Psoas muscle (tissue), 8 donors: ENCODE data around the gene SDR9C7. TPM values are rescaled to one million over a fixed set of nuclear protein-coding genes. Genes with fewer than 3 reads are reported as not detected.
"Not testable (repeated sequence)": the region's sequence is repeated elsewhere in the genome, so short reads cannot be mapped to it uniquely, and the experiment has no call there.

ENCODE experiments used
- ATAC-seq, 4 donors: fragments of 200-7000 bp; cut with Tn5 transposase; one replicate each; pipeline ENCODE4 v1.9.1; 2020; ENCODE audit warnings: moderate library complexity in 3 of 4, mild to moderate bottlenecking in 2 of 4
- DNase-seq, 2 donors: peaks; one replicate each; pipeline ENCODE4 v3.0.0-alpha.2; 2020
- H3K27ac ChIP-seq: fragments of 200-600 bp; one replicate; pipeline ENCODE4 v1.8.0; 2022
- H3K27me3 ChIP-seq, 3 donors: fragments of 200-600 bp in 1 of 3; one replicate each; pipeline versions ENCODE4 v1.6.1 to v1.8.0; 2013 to 2022; ENCODE audit warnings: low read length in 2 of 3, mild to moderate bottlenecking in 2 of 3, moderate library complexity in 1 of 3; ENCODE audit not compliant: insufficient read depth in 3 of 3
- H3K36me3 ChIP-seq, 2 donors: fragments of 200-600 bp in 1 of 2; one replicate each; pipeline versions ENCODE4 v1.6.1 to v1.8.0; 2013 to 2022; ENCODE audit warnings: low read depth in 1 of 2, mild to moderate bottlenecking in 1 of 2, moderate library complexity in 1 of 2; ENCODE audit not compliant: insufficient read depth in 1 of 2
- H3K4me1 ChIP-seq: fragments of 200-600 bp; one replicate; pipeline ENCODE4 v1.8.0; 2022
- H3K4me3 ChIP-seq: fragments of 200-600 bp; one replicate; pipeline ENCODE4 v1.8.0; 2022; ENCODE audit warnings: mild to moderate bottlenecking
- H3K9me3 ChIP-seq: fragments of 200-600 bp; one replicate; pipeline ENCODE4 v1.8.0; 2022
- CTCF ChIP-seq: fragments of 200-600 bp; IDR thresholded peaks from one replicate; pipeline ENCODE4 v1.8.0; 2022; ENCODE audit warnings: antibody characterized with exemption
- WGBS, 3 donors: extraction: QIAGEN DNeasy Blood & Tissue Kit; methylation state at CpG; one replicate each; pipeline versions ENCODE4 v1.1.6 to v1.1.7; 2013; 5-methylcytosine and 5-hydroxymethylcytosine counted together
- intact Hi-C, 2 donors: fragments of 100-400 bp; cut with DNase I; formaldehyde crosslinking; loops; one replicate each; pipeline versions ENCODE4 v1.11.0 to v1.14.2; 2022
- long read RNA-seq, 2 donors: library from polyadenylated mRNA; unstranded; transcript quantifications; one replicate each; pipeline ENCODE4 v2.0.0, GENCODE V29; 2021
- polyA plus RNA-seq, 3 donors: library from polyadenylated mRNA; stranded (reverse); fragments of 200-250 nt; gene quantifications; one replicate each; pipeline ENCODE4 v1.2.3, GENCODE V29; 2013
- total RNA-seq, 4 donors: library from RNA; stranded (reverse); fragmentation: NEBNext Ultra II Directional in 2 of 4; extraction: Animal tissue kit (Norgen Biotek cat#: 25700) in 2 of 4; gene quantifications; one replicate each; pipeline versions ENCODE4 v1.2.1 to v1.2.4, GENCODE V29; 2021 to 2023
- donor health status: healthy with polysubstance abuse.
- donor health status: DM: no; HTN: no; CAD: no; lungs with moderate emphysema.
- donor health status: Bipolar disorder and iron deficiency.
- donor health status: healthy.
- donor health status: DM: yes; HTN: yes; CAD: no.
- donor health status: DM: no; HTN: no; CAD: no.
- donor health status: DM: no; HTN: no; CAD: no.
- donor health status: DM: yes; HTN: yes; CAD: no.

The SDR9C7 gene
- total RNA-seq, result under 1 TPM in 3 of 4 donors, not detected in 1; 0.13 to 0.97 (median 0.69) TPM
- polyA plus RNA-seq, result under 1 TPM; 0.07 to 0.23 (median 0.22) TPM
- long read RNA-seq, donor 1, result 0 reads
- long read RNA-seq, donor 2, result 0 reads

DNA sequence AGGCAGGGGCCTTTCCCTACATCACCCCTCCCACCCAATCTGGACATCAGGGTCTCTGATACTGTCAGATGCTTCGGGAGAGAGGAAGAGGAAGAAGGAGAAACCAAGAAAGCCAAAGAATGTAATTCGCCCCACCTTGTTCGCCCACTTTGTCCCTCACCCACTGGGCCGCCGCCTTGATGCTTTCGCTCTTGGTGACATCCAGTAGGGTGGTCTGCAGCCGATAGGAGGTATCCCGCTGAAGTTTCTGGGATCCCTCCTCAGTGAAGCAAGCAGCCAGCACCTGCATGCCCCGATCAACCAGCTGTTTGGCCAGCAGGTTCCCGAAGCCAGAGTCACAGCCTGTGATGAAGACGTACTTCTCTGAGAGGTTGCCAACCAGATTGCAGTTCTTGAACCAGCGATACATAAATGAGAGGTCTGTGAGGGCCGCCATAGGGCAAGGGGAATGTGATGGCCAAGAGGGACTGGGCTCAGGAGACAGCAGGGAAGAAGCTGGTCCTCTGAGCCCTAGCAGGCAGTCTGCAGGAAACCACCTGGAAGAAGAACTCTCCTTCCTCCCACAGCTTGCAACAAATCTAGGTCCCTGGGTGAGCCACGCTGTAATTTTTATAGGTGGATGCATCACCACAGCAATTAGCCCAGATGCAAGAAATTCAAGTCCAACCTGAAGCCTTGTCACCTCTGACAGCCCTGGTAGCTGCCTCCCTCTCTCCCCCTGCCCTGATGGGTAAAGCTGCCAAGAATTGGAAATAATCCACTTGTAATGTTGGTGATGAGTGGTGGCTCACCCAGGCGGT is at the start of gene SDR9C7:
SDR9C7 (minus strand) TSS at position 583 of the 800 bp plus-strand sequence; CDS start at position 436, 147 bp downstream.
- ATAC-seq (no peak), DNase-seq (no peak)
- Histone ChIP-seq H3K27ac (no peak within 1 kb of the TSS), H3K27me3 (no peaks in the 10 kb centered on the region), H3K36me3 (no peaks in the 10 kb centered on the region), H3K4me3 (no peak within 1 kb of the TSS), H3K9me3 (no peaks in the 10 kb centered on the region), H3K4me1 (no peaks in the 10 kb centered on the region)
- WGBS, 3 donors, result 84 to 94% (median 90%) methylated on average over 14 to 15 of the region's 15 CpGs
- TF ChIP-seq CTCF, result no peak
- intact Hi-C loops, result no loop called here

DNA sequence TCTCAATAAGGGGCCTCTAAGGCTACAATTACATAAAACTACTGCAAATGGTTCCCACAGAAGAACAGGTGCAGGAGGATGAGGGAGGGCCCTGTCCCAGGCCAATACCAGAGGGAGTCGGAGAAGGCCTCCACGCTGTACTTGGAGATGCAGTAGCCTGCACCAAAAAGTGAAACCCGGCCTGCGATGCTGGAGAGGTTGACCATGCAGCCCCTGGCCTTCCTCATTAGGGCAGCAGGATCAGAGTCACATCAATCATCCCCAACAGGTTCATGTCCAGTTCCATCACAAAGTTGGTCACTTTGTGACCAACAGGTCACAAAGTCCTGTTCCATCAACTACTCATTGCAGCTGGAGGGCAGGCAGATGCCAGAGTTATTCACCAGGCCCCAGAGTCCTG is 49.2 kb upstream of the SDR9C7 start:
- no peak for TF ChIP-seq CTCF
- no peak for DNase-seq
- no peaks in the 10 kb centered on the region for H3K27me3 ChIP-seq
- intact Hi-C loops, result no loop called here
- peaks cover 0 to 3% of the 10 kb centered on the region in 2 donors for H3K36me3 ChIP-seq
- peaks cover 9% of the 10 kb centered on the region for H3K4me1 ChIP-seq
- no peak overlapping the region for H3K4me3 ChIP-seq
- no peaks in the 10 kb centered on the region for H3K9me3 ChIP-seq
- no peak for ATAC-seq
- 56 to 86% (median 65%) methylated on average over 4 of the region's 4 CpGs for WGBS, 3 donors
- no peak overlapping the region for H3K27ac ChIP-seq

- H3K4me1 ChIP-seq, H3K9me3 ChIP-seq, H3K4me3 ChIP-seq, H3K27me3 ChIP-seq, H3K27ac ChIP-seq, intact Hi-C loops, ATAC-seq, H3K36me3 ChIP-seq, DNase-seq: not testable (repeated sequence)
- WGBS, 3 donors, result 74 to 95% (median 87%) methylated on average over 2 to 3 of the region's 3 CpGs
Measured at GRCh38 chr12:56982578-56983236, 48.5 kb upstream of the SDR9C7 start.

- no peak for ATAC-seq
- 89 to 96% (median 92%) methylated on average over 4 of the region's 4 CpGs for WGBS, 3 donors
- H3K9me3 ChIP-seq, result no peaks in the 10 kb centered on the region
- H3K27ac ChIP-seq, result no peak overlapping the region
- no peak for DNase-seq
- no peaks in the 10 kb centered on the region for H3K27me3 ChIP-seq
- no peak for TF ChIP-seq CTCF
- H3K4me1 ChIP-seq, result no peaks in the 10 kb centered on the region
- no peak overlapping the region for H3K4me3 ChIP-seq
- intact Hi-C loops, result no loop called here
- peaks cover 0 to 3% of the 10 kb centered on the region in 2 donors for H3K36me3 ChIP-seq
Measured at GRCh38 chr12:56980941-56981530, 46.8 kb upstream of the SDR9C7 start.

GRCh38 chr12:56980268-56980667 is 46.1 kb upstream of the SDR9C7 start:
- no peak for TF ChIP-seq CTCF
- Histone ChIP-seq H3K27ac (no peak overlapping the region), H3K4me1 (no peaks in the 10 kb centered on the region), H3K9me3 (no peaks in the 10 kb centered on the region), H3K27me3 (no peaks in the 10 kb centered on the region), H3K36me3 (peaks cover 0 to 3% of the 10 kb centered on the region in 2 donors), H3K4me3 (no peak overlapping the region)
- intact Hi-C loops, result no loop called here
- DNase-seq (no peak), ATAC-seq (no peak)
- 95 to 96% (median 95%) methylated on average over 6 of the region's 6 CpGs for WGBS, 3 donors
